HepG2 (cell line): Measurements from ENCODE around the gene LIPT1. TPM values are rescaled to one million over a fixed set of nuclear protein-coding genes. Genes with fewer than 3 reads are reported as not detected.

Experiments used
- ARHGAP35 ChIP-seq: sonication (generic); formaldehyde crosslinking; IDR thresholded peaks from 2 replicates; pipeline ENCODE4 v1.9.0; 2022; ENCODE audit warnings: mild to moderate bottlenecking, inconsistent platforms, moderate library complexity, missing genetic modification reagents, borderline replicate concordance
- FOSL2 ChIP-seq: sonication (generic); formaldehyde crosslinking; IDR thresholded peaks from 2 replicates; pipeline ENCODE4 v1.4.0; 2020; ENCODE audit warnings: missing genetic modification reagents
- FOXC1 ChIP-seq: sonication (generic); formaldehyde crosslinking; IDR thresholded peaks from 2 replicates; pipeline ENCODE4 v1.8.0; 2022; ENCODE audit warnings: mild to moderate bottlenecking, missing genetic modification reagents, borderline replicate concordance
- MEF2D ChIP-seq: sonication (generic); formaldehyde crosslinking; IDR thresholded peaks from 2 replicates; pipeline ENCODE4 v1.5.1; 2020; ENCODE audit warnings: mild to moderate bottlenecking, missing genetic modification reagents
- NAIF1 ChIP-seq: sonication (generic); formaldehyde crosslinking; IDR thresholded peaks from 2 replicates; pipeline ENCODE4 v1.5.0; 2020; ENCODE audit warnings: mild to moderate bottlenecking, missing genetic modification reagents, borderline replicate concordance
- NCOA2 ChIP-seq: sonication (generic); formaldehyde crosslinking; IDR thresholded peaks from 2 replicates; pipeline ENCODE4 v1.8.0; 2022; ENCODE audit warnings: inconsistent platforms
- NR3C1 ChIP-seq: sonication (generic); formaldehyde crosslinking; IDR thresholded peaks from 2 replicates; pipeline ENCODE4 v1.4.0; 2020; ENCODE audit warnings: missing genetic modification reagents
- REPIN1 ChIP-seq: sonication (generic); formaldehyde crosslinking; IDR thresholded peaks from 2 replicates; pipeline ENCODE4 v1.8.0; 2022; ENCODE audit warnings: missing genetic modification reagents, low read depth, mild to moderate bottlenecking, borderline replicate concordance
- STAG1 ChIP-seq: sonication (generic); formaldehyde crosslinking; IDR thresholded peaks from 2 replicates; pipeline ENCODE4 v1.4.0; 2020; ENCODE audit warnings: missing genetic modification reagents
- TEAD3 ChIP-seq: optimal IDR thresholded peaks from 2 replicates; pipeline ENCODE3; 2016; ENCODE audit warnings: borderline replicate concordance
- ZBTB8A ChIP-seq: sonication (generic); formaldehyde crosslinking; IDR thresholded peaks from 2 replicates; pipeline ENCODE4 v1.4.0; 2020; ENCODE audit warnings: mild to moderate bottlenecking, low read depth, missing genetic modification reagents, borderline replicate concordance
- ZFP62 ChIP-seq: sonication (generic); formaldehyde crosslinking; IDR thresholded peaks from 2 replicates; pipeline ENCODE4 v1.4.0; 2020; ENCODE audit warnings: missing genetic modification reagents
- ZKSCAN8 ChIP-seq: IDR thresholded peaks from 2 replicates; pipeline ENCODE4 v1.6.1; 2016; ENCODE audit warnings: borderline replicate concordance, missing genetic modification reagents, missing compliant biosample characterization
- ZNF180 ChIP-seq: sonication (generic); formaldehyde crosslinking; IDR thresholded peaks from 2 replicates; pipeline ENCODE4 v1.4.0; 2020; ENCODE audit warnings: low read depth, missing genetic modification reagents, borderline replicate concordance
- ZNF468 ChIP-seq: sonication (generic); formaldehyde crosslinking; IDR thresholded peaks from 2 replicates; pipeline ENCODE4 v1.8.0; 2022; ENCODE audit warnings: mild to moderate bottlenecking, moderate library complexity, missing genetic modification reagents
- ZNF788 ChIP-seq: sonication (generic); formaldehyde crosslinking; IDR thresholded peaks from 2 replicates; pipeline ENCODE4 v1.5.0; 2020; ENCODE audit warnings: mild to moderate bottlenecking, missing genetic modification reagents, borderline replicate concordance
- ZNF790 ChIP-seq: sonication (generic); formaldehyde crosslinking; IDR thresholded peaks from 2 replicates; pipeline ENCODE4 v1.8.0; 2022; ENCODE audit warnings: missing genetic modification reagents, mild to moderate bottlenecking, borderline replicate concordance
- ZNF850 ChIP-seq: sonication (generic); formaldehyde crosslinking; conservative IDR thresholded peaks from 2 replicates; pipeline ENCODE4 v1.9.0; 2021; ENCODE audit warnings: mild to moderate bottlenecking, missing genetic modification reagents
- polyA plus RNA-seq, 8 experiments: library from polyadenylated mRNA; depleted of rRNA in 3 of 8; stranded (reverse) in 7 of 8; unstranded in 1 of 8; fragments of >200 nt; fragmentation: Illumina TruSeq in 4 of 8; extraction: Trizol in 4 of 8; gene quantifications; 2 replicates each; pipeline versions ENCODE4 v1.2.1 to v1.2.3, GENCODE V29; 2011 to 2016; ENCODE audit warnings: low read depth in 4 of 8, missing spikeins in 1 of 8, mixed read lengths in 1 of 8; ENCODE audit not compliant: insufficient read depth in 1 of 8
- total RNA-seq, 5 experiments: library from RNA; depleted of rRNA; stranded (reverse); fragments of >200 nt; fragmentation: Illumina TruSeq; extraction: Trizol; gene quantifications; 2 replicates each; pipeline ENCODE4 v1.2.3, GENCODE V29; 2016; ENCODE audit warnings: low read depth in 1 of 5
- TF ChIP-seq, protein P1 (sequence below): sonication (generic); formaldehyde crosslinking; IDR thresholded peaks from 2 replicates; pipeline ENCODE4 v1.8.1; 2023; ENCODE audit warnings: missing genetic modification reagents, mild to moderate bottlenecking, borderline replicate concordance
- TF ChIP-seq, protein P2 (sequence below): sonication (generic); formaldehyde crosslinking; IDR thresholded peaks from 2 replicates; pipeline ENCODE4 v1.5.0; 2020; ENCODE audit warnings: mild to moderate bottlenecking, missing genetic modification reagents, borderline replicate concordance
- TF ChIP-seq, protein P3 (sequence below): sonication (generic); formaldehyde crosslinking; IDR thresholded peaks from 2 replicates; pipeline ENCODE4 v1.9.0; 2021; ENCODE audit warnings: missing genetic modification reagents, borderline replicate concordance
- TF ChIP-seq, protein P4 (sequence below): sonication (generic); formaldehyde crosslinking; IDR thresholded peaks from 2 replicates; pipeline ENCODE4 v1.5.0; 2020; ENCODE audit warnings: missing genetic modification reagents, mild to moderate bottlenecking, borderline replicate concordance

The LIPT1 gene
- total and polyA plus RNA-seq, 2 of the 13 experiments (the other 11 are each of a cell fraction or from before 2014, with no cell fraction given), result 8.0 to 9.6 TPM

DNA sequence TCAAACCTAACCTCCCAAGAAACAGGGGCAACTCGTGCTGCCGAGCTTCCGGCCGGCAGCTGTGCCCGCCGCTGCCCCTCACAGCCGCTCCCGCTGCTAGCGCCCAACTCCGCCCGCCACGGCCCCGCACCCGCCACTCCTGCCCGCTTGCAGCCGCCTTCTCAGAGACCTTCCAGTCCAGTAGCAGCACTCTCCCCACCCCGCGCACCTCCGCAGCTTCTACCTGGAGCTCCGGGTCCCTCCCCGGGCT is 14.0 kb upstream of the LIPT1 start (continued):
- TF ChIP-seq ZKSCAN8 (no peak), NAIF1 (peak; percentile 80; the same call in 1 of the 2 replicates), FOXC1 (peak; percentile 86; the same call in 1 of the 2 replicates), ZNF788 (CRISPR knock-in tag) (peak; percentile 68; the same call in 1 of the 2 replicates), ZNF468 (CRISPR knock-in tag) (no peak), NCOA2 (CRISPR knock-in tag) (no peak), ZFP62 (CRISPR knock-in tag) (no peak), ZNF850 (CRISPR knock-in tag) (no peak), FOSL2 (CRISPR knock-in tag) (no peak), REPIN1 (no peak), ZBTB8A (CRISPR knock-in tag) (no peak; the same call in 1 of the 2 replicates), ZNF180 (peak; percentile 70; the same call in 1 of the 2 replicates), STAG1 (peak; percentile 21; the same call in 1 of the 2 replicates), MEF2D (no peak), ARHGAP35 (CRISPR knock-in tag) (no peak; the same call in 1 of the 2 replicates), NR3C1 (CRISPR knock-in tag) (no peak), TEAD3 (no peak), ZNF790 (peak; percentile 80; the same call in 1 of the 2 replicates)
- TF ChIP-seq, protein P1, sequence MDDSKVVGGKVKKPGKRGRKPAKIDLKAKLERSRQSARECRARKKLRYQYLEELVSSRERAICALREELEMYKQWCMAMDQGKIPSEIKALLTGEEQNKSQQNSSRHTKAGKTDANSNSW (CRISPR knock-in tag), result no peak; the same call in 1 of the 2 replicates
- TF ChIP-seq, protein P2, sequence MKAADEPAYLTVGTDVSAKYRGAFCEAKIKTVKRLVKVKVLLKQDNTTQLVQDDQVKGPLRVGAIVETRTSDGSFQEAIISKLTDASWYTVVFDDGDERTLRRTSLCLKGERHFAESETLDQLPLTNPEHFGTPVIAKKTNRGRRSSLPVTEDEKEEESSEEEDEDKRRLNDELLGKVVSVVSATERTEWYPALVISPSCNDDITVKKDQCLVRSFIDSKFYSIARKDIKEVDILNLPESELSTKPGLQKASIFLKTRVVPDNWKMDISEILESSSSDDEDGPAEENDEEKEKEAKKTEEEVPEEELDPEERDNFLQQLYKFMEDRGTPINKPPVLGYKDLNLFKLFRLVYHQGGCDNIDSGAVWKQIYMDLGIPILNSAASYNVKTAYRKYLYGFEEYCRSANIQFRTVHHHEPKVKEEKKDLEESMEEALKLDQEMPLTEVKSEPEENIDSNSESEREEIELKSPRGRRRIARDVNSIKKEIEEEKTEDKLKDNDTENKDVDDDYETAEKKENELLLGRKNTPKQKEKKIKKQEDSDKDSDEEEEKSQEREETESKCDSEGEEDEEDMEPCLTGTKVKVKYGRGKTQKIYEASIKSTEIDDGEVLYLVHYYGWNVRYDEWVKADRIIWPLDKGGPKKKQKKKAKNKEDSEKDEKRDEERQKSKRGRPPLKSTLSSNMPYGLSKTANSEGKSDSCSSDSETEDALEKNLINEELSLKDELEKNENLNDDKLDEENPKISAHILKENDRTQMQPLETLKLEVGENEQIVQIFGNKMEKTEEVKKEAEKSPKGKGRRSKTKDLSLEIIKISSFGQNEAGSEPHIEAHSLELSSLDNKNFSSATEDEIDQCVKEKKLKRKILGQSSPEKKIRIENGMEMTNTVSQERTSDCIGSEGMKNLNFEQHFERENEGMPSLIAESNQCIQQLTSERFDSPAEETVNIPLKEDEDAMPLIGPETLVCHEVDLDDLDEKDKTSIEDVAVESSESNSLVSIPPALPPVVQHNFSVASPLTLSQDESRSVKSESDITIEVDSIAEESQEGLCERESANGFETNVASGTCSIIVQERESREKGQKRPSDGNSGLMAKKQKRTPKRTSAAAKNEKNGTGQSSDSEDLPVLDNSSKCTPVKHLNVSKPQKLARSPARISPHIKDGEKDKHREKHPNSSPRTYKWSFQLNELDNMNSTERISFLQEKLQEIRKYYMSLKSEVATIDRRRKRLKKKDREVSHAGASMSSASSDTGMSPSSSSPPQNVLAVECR (CRISPR knock-in tag), result no peak; the same call in 1 of the 2 replicates
- TF ChIP-seq, protein P3, sequence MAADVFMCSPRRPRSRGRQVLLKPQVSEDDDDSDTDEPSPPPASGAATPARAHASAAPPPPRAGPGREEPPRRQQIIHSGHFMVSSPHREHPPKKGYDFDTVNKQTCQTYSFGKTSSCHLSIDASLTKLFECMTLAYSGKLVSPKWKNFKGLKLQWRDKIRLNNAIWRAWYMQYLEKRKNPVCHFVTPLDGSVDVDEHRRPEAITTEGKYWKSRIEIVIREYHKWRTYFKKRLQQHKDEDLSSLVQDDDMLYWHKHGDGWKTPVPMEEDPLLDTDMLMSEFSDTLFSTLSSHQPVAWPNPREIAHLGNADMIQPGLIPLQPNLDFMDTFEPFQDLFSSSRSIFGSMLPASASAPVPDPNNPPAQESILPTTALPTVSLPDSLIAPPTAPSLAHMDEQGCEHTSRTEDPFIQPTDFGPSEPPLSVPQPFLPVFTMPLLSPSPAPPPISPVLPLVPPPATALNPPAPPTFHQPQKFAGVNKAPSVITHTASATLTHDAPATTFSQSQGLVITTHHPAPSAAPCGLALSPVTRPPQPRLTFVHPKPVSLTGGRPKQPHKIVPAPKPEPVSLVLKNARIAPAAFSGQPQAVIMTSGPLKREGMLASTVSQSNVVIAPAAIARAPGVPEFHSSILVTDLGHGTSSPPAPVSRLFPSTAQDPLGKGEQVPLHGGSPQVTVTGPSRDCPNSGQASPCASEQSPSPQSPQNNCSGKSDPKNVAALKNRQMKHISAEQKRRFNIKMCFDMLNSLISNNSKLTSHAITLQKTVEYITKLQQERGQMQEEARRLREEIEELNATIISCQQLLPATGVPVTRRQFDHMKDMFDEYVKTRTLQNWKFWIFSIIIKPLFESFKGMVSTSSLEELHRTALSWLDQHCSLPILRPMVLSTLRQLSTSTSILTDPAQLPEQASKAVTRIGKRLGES (CRISPR knock-in tag), result peak; percentile 75
- TF ChIP-seq, protein P4, sequence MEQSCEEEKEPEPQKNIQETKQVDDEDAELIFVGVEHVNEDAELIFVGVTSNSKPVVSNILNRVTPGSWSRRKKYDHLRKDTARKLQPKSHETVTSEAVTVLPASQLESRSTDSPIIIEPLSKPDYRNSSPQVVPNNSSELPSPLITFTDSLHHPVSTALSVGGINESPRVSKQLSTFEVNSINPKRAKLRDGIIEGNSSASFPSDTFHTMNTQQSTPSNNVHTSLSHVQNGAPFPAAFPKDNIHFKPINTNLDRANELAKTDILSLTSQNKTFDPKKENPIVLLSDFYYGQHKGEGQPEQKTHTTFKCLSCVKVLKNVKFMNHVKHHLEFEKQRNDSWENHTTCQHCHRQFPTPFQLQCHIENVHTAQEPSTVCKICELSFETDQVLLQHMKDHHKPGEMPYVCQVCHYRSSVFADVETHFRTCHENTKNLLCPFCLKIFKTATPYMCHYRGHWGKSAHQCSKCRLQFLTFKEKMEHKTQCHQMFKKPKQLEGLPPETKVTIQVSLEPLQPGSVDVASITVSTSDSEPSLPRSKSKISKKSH (CRISPR knock-in tag), result peak; percentile 97
